GM12878 (cell line): ENCODE results near the gene RPL18. TPM values are rescaled to one million over a fixed set of nuclear protein-coding genes. Genes with fewer than 3 reads are reported as not detected.

Source experiments
- CHD1 ChIP-seq: IDR thresholded peaks from 2 replicates; pipeline ENCODE4 v1.6.1; 2012; ENCODE audit warnings: low read depth, low read length, improper control_type of control experiment
- DPF2 ChIP-seq: fragments of 450-650 bp; IDR thresholded peaks from 2 replicates; pipeline ENCODE4 v1.6.1; 2017; ENCODE audit warnings: mild to moderate bottlenecking
- FOXM1 ChIP-seq: IDR thresholded peaks from 2 replicates; pipeline ENCODE4 v1.6.1; 2012; ENCODE audit warnings: low read depth, mild to moderate bottlenecking, inconsistent platforms, low read length, moderate library complexity
- HDGF ChIP-seq: fragments of 450-650 bp; IDR thresholded peaks from 2 replicates; pipeline ENCODE4 v1.6.1; 2016; ENCODE audit warnings: antibody characterized with exemption
- IRF4 ChIP-seq: IDR thresholded peaks from 2 replicates; pipeline ENCODE4 v1.6.1; 2011; ENCODE audit warnings: low read depth, low read length
- LARP7 ChIP-seq: fragments of 450-650 bp; IDR thresholded peaks from 2 replicates; pipeline ENCODE4 v1.6.1; 2017; ENCODE audit warnings: mild to moderate bottlenecking
- NFXL1 ChIP-seq: fragments of 450-650 bp; IDR thresholded peaks from 2 replicates; pipeline ENCODE4 v1.6.1; 2017; ENCODE audit warnings: antibody characterized with exemption, mild to moderate bottlenecking, borderline replicate concordance
- NR2F1 ChIP-seq: fragments of 450-650 bp; conservative IDR thresholded peaks from 2 replicates; pipeline ENCODE4 v1.6.1; 2017; ENCODE audit warnings: mild to moderate bottlenecking
- PAX5 ChIP-seq: IDR thresholded peaks from 2 replicates; pipeline ENCODE4 v1.6.1; 2011; ENCODE audit warnings: low read depth, low read length, borderline replicate concordance
- SIN3A ChIP-seq: IDR thresholded peaks from 2 replicates; pipeline ENCODE4 v1.6.1; 2012; ENCODE audit warnings: low read depth, low read length, improper control_type of control experiment
- SPI1 ChIP-seq: IDR thresholded peaks from 2 replicates; pipeline ENCODE4 v1.6.1; 2011; ENCODE audit warnings: low read depth, mild to moderate bottlenecking, low read length, moderate library complexity, borderline replicate concordance; ENCODE audit not compliant: insufficient read depth
- SRF ChIP-seq, 2 experiments: IDR thresholded peaks; 2 replicates each; pipeline ENCODE4 v1.6.1; 2011; ENCODE audit warnings: low read depth in 2 of 2, low read length in 2 of 2, mild to moderate bottlenecking in 1 of 2, moderate library complexity in 1 of 2
- TCF3 ChIP-seq: IDR thresholded peaks from 2 replicates; pipeline ENCODE4 v1.6.1; 2012; ENCODE audit warnings: low read depth, mild to moderate bottlenecking, low read length, borderline replicate concordance; ENCODE audit not compliant: insufficient read depth
- ZNF24 ChIP-seq: fragments of 450-650 bp; IDR thresholded peaks from 2 replicates; pipeline ENCODE4 v1.6.1; 2017; ENCODE audit warnings: antibody characterized with exemption, mild to moderate bottlenecking
- ZSCAN29 ChIP-seq: fragments of 450-650 bp; IDR thresholded peaks from 2 replicates; pipeline ENCODE4 v1.6.1; 2017; ENCODE audit warnings: mild to moderate bottlenecking, moderate library complexity
- polyA plus RNA-seq, 11 experiments: library from polyadenylated mRNA; depleted of rRNA in 4 of 11; unstranded in 6 of 11; stranded (reverse) in 5 of 11; fragments of >200 nt; fragmentation: Nextera tagmentation in 4 of 11; fragmentation: Illumina TruSeq in 1 of 11; extraction: Ambion mirVana in 4 of 11; extraction: Trizol in 1 of 11; gene quantifications; 1 replicate in 1 of 11; 2 replicates in 10 of 11; pipeline versions ENCODE4 v1.2.1 to v1.2.3, GENCODE V29; 2011 to 2016; ENCODE audit warnings: inconsistent platforms in 2 of 11, missing spikeins in 2 of 11, low read depth in 1 of 11
- total RNA-seq, 4 experiments: library from RNA; depleted of rRNA in 3 of 4; stranded (reverse); fragments of >200 nt in 3 of 4; fragmentation: Illumina TruSeq in 1 of 4; extraction: Trizol in 1 of 4; gene quantifications; 2 replicates each; pipeline versions ENCODE4 v1.2.1 to v1.2.3, GENCODE V29; 2013 to 2021
- TF ChIP-seq, protein P1 (sequence below): IDR thresholded peaks from 2 replicates; pipeline ENCODE4 v1.6.1; 2011; ENCODE audit warnings: borderline replicate concordance, low read depth, mild to moderate bottlenecking, moderate library complexity, low read length; ENCODE audit not compliant: insufficient read depth, poor library complexity, severe bottlenecking
- TF ChIP-seq, protein P2 (sequence below): fragments of 450-650 bp; IDR thresholded peaks from 2 replicates; pipeline ENCODE4 v1.6.1; 2018; ENCODE audit warnings: mild to moderate bottlenecking, low read depth, moderate library complexity; ENCODE audit not compliant: partially characterized antibody
- TF ChIP-seq, protein P3 (sequence below): fragments of 450-650 bp; IDR thresholded peaks from 2 replicates; pipeline ENCODE4 v1.6.1; 2016; ENCODE audit warnings: mild to moderate bottlenecking
- TF ChIP-seq, protein P4 (sequence below): IDR thresholded peaks from 2 replicates; pipeline ENCODE4 v1.6.1; 2012; ENCODE audit warnings: low read length, inconsistent platforms
- TF ChIP-seq, protein P5 (sequence below): fragments of 450-650 bp; IDR thresholded peaks from 2 replicates; pipeline ENCODE4 v1.6.1; 2017; ENCODE audit warnings: mild to moderate bottlenecking, low read depth, inconsistent platforms; ENCODE audit not compliant: poor library complexity, severe bottlenecking

The RPL18 gene
- total and polyA plus RNA-seq, 10 of the 15 experiments (the other 5 are each of a cell fraction or from before 2014, with no cell fraction given): 393 to 4,267 (median 2,019) TPM

DNA sequence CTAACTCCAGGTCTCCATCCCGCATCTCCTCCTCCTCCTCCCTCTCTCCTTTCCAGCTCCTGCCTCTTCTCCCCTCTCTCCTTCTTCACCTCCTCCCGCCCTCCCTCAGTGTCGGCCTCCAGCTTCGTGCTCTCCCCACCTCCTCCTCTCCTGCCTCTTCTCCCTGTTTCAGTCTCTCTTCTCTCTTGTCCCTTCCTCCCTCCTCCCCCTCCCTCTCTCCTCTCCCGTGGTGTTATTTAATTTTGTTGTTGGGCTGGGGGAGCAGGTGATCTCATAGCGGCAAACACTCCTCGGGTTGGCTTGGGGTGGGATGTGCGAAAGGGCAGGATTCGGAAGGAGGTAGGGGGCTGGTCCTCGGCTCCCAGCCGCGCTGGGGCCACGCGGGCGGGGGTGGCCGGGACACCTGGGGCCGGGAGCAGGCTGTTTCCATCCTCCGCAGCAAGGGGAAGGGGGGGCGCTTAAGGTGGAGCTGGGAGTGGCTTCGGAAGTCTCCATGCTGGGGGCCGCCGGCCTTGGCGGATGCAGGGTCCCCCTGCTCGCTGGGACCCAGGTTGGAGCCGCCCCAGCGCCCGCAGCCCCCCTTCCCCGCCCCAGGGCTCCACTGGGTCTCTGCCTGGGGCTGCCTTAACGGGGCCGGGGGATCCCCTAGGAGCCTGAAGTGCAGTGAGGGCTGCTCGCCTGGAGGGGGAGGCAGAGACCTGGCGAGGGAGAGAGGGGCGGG, 27.2 kb upstream of the RPL18 start, which contains the start of gene CA11 (continued):
- TF ChIP-seq, protein P1, sequence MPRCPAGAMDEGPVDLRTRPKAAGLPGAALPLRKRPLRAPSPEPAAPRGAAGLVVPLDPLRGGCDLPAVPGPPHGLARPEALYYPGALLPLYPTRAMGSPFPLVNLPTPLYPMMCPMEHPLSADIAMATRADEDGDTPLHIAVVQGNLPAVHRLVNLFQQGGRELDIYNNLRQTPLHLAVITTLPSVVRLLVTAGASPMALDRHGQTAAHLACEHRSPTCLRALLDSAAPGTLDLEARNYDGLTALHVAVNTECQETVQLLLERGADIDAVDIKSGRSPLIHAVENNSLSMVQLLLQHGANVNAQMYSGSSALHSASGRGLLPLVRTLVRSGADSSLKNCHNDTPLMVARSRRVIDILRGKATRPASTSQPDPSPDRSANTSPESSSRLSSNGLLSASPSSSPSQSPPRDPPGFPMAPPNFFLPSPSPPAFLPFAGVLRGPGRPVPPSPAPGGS: no peak
- no peak for TF ChIP-seq ZNF24
- TF ChIP-seq, protein P2, sequence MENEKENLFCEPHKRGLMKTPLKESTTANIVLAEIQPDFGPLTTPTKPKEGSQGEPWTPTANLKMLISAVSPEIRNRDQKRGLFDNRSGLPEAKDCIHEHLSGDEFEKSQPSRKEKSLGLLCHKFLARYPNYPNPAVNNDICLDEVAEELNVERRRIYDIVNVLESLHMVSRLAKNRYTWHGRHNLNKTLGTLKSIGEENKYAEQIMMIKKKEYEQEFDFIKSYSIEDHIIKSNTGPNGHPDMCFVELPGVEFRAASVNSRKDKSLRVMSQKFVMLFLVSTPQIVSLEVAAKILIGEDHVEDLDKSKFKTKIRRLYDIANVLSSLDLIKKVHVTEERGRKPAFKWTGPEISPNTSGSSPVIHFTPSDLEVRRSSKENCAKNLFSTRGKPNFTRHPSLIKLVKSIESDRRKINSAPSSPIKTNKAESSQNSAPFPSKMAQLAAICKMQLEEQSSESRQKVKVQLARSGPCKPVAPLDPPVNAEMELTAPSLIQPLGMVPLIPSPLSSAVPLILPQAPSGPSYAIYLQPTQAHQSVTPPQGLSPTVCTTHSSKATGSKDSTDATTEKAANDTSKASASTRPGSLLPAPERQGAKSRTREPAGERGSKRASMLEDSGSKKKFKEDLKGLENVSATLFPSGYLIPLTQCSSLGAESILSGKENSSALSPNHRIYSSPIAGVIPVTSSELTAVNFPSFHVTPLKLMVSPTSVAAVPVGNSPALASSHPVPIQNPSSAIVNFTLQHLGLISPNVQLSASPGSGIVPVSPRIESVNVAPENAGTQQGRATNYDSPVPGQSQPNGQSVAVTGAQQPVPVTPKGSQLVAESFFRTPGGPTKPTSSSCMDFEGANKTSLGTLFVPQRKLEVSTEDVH: no peak
- TF ChIP-seq SRF (IDR thresholded peaks at IDR 0.05; ENCODE audit: low read depth in 2 of 2, low read length in 2 of 2): 0 out of 4 replicates have a peak, but pooled peaks of 1 of the 2 experiments have one; percentile 48
- TF ChIP-seq DPF2: peak; percentile 59
- TF ChIP-seq CHD1: no peak
- TF ChIP-seq NR2F1: peak; percentile 33; the same call in 1 of the 2 replicates
- TF ChIP-seq, protein P3, sequence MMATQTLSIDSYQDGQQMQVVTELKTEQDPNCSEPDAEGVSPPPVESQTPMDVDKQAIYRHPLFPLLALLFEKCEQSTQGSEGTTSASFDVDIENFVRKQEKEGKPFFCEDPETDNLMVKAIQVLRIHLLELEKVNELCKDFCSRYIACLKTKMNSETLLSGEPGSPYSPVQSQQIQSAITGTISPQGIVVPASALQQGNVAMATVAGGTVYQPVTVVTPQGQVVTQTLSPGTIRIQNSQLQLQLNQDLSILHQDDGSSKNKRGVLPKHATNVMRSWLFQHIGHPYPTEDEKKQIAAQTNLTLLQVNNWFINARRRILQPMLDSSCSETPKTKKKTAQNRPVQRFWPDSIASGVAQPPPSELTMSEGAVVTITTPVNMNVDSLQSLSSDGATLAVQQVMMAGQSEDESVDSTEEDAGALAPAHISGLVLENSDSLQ: no peak
- TF ChIP-seq PAX5: no peak
- TF ChIP-seq FOXM1: no peak
- TF ChIP-seq, protein P4, sequence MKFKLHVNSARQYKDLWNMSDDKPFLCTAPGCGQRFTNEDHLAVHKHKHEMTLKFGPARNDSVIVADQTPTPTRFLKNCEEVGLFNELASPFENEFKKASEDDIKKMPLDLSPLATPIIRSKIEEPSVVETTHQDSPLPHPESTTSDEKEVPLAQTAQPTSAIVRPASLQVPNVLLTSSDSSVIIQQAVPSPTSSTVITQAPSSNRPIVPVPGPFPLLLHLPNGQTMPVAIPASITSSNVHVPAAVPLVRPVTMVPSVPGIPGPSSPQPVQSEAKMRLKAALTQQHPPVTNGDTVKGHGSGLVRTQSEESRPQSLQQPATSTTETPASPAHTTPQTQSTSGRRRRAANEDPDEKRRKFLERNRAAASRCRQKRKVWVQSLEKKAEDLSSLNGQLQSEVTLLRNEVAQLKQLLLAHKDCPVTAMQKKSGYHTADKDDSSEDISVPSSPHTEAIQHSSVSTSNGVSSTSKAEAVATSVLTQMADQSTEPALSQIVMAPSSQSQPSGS: no peak
- peak; percentile 24; the same call in 1 of the 2 replicates for TF ChIP-seq NFXL1
- no peak for TF ChIP-seq ZSCAN29
- no peak for TF ChIP-seq SIN3A
- no peak; the same call in 1 of the 2 replicates for TF ChIP-seq IRF4
- TF ChIP-seq HDGF: peak; percentile 89
- peak; percentile 38; the same call in 1 of the 2 replicates for TF ChIP-seq LARP7
- TF ChIP-seq TCF3: 0 out of 2 replicates have a peak, but pooled peaks have one; percentile 21
- TF ChIP-seq SPI1: no peak
- TF ChIP-seq, protein P5, sequence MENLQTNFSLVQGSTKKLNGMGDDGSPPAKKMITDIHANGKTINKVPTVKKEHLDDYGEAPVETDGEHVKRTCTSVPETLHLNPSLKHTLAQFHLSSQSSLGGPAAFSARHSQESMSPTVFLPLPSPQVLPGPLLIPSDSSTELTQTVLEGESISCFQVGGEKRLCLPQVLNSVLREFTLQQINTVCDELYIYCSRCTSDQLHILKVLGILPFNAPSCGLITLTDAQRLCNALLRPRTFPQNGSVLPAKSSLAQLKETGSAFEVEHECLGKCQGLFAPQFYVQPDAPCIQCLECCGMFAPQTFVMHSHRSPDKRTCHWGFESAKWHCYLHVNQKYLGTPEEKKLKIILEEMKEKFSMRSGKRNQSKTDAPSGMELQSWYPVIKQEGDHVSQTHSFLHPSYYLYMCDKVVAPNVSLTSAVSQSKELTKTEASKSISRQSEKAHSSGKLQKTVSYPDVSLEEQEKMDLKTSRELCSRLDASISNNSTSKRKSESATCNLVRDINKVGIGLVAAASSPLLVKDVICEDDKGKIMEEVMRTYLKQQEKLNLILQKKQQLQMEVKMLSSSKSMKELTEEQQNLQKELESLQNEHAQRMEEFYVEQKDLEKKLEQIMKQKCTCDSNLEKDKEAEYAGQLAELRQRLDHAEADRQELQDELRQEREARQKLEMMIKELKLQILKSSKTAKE: no peak
